ENCODE data around the gene RTN4. TPM values are rescaled to one million over a fixed set of nuclear protein-coding genes. Genes with fewer than 3 reads are reported as not detected.
"Not testable (repeated sequence)": the region's sequence is repeated elsewhere in the genome, so short reads cannot be mapped to it uniquely, and the experiment has no call there.

RTN4 gene
- total RNA-seq, 1 donor = 355 TPM

DNA sequence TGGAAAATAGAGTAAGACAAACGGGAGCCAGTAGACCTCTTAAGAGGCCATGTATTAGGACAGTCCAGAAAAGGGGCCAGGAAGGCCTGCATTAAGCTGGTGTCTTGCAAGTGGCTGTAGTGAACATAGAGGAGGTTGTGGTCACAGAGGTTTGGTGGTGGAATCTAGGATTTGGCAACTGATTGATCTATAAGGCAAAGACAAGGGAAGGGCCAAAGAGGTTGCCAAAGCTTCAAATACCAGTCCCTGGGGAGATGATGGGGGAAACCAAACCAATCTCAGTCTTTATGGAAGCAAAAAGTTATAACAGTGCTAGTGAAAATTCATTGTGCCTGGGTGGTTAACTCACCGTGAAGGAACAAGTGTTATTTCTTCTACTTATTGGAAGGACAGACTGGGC, 28.7 kb upstream of the RTN4 start:
- Histone ChIP-seq H3K36me3 (ENCODE audit: insufficient read depth, low read length) (no peaks in the 10 kb centered on the region), H3K27ac (ENCODE audit: low read depth, low read length) (no peak overlapping the region), H3K79me2 (ENCODE audit: insufficient read depth, low read length) (no peaks in the 10 kb centered on the region), H3K9me3 (ENCODE audit: low read depth, low read length) (no peaks in the 10 kb centered on the region), H3K4me1 (ENCODE audit: insufficient read depth, low read length) (peaks cover 2% of the 10 kb centered on the region), H3K4me3 (ENCODE audit: insufficient read depth, low read length) (no peak overlapping the region), H3K27me3 (ENCODE audit: insufficient read depth, low read length) (no peaks in the 10 kb centered on the region), H3K4me2 (ENCODE audit: insufficient read depth, low read length) (no peak overlapping the region), H2AFZ (ENCODE audit: low read length) (no peak overlapping the region), H4K20me1 (ENCODE audit: insufficient read depth, low read length) (no peaks in the 10 kb centered on the region)
- DNase-seq (ENCODE audit: insufficient read length, low spot score, missing footprints) = peak; percentile 37
- TF ChIP-seq, protein P1, sequence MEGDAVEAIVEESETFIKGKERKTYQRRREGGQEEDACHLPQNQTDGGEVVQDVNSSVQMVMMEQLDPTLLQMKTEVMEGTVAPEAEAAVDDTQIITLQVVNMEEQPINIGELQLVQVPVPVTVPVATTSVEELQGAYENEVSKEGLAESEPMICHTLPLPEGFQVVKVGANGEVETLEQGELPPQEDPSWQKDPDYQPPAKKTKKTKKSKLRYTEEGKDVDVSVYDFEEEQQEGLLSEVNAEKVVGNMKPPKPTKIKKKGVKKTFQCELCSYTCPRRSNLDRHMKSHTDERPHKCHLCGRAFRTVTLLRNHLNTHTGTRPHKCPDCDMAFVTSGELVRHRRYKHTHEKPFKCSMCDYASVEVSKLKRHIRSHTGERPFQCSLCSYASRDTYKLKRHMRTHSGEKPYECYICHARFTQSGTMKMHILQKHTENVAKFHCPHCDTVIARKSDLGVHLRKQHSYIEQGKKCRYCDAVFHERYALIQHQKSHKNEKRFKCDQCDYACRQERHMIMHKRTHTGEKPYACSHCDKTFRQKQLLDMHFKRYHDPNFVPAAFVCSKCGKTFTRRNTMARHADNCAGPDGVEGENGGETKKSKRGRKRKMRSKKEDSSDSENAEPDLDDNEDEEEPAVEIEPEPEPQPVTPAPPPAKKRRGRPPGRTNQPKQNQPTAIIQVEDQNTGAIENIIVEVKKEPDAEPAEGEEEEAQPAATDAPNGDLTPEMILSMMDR (IDR thresholded peaks at IDR 0.05; ENCODE audit: extremely low read depth, low read depth, low read length) = no peak

DNA sequence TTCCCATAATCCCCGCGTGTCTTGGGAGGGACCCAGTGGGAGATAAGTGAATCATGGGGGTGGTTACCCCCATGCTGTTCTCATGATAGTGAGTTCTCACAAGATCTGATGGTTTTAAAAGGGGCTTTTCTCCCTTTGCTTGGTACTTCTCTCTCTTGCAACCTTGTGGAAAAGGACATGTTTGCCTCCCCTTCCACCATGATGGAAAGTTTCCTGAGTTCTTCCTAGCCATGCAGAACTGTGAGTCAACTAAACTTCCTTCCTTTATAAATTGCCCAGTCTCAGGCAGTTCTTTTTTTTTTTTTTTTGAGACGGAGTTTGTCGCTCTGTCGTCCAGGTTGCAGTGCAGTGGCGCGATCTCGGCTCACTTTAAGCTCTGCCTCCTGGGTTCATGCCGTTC, 26.5 kb upstream of the RTN4 start:
- Histone ChIP-seq H4K20me1 (ENCODE audit: insufficient read depth, low read length) (no peaks in the 10 kb centered on the region), H3K79me2 (ENCODE audit: insufficient read depth, low read length) (no peaks in the 10 kb centered on the region), H3K4me1 (ENCODE audit: insufficient read depth, low read length) (peaks cover 17% of the 10 kb centered on the region), H3K36me3 (ENCODE audit: insufficient read depth, low read length) (no peaks in the 10 kb centered on the region), H3K27ac (ENCODE audit: low read depth, low read length) (no peak overlapping the region), H3K9me3 (ENCODE audit: low read depth, low read length) (no peaks in the 10 kb centered on the region), H2AFZ (ENCODE audit: low read length) (no peak overlapping the region), H3K27me3 (ENCODE audit: insufficient read depth, low read length) (no peaks in the 10 kb centered on the region), H3K4me2 (ENCODE audit: insufficient read depth, low read length) (no peak overlapping the region), H3K4me3 (ENCODE audit: insufficient read depth, low read length) (no peak overlapping the region)
- TF ChIP-seq, protein P1 (IDR thresholded peaks at IDR 0.05; ENCODE audit: extremely low read depth, low read depth, low read length) = no peak
- no peak for DNase-seq (ENCODE audit: insufficient read length, low spot score, missing footprints)

DNA sequence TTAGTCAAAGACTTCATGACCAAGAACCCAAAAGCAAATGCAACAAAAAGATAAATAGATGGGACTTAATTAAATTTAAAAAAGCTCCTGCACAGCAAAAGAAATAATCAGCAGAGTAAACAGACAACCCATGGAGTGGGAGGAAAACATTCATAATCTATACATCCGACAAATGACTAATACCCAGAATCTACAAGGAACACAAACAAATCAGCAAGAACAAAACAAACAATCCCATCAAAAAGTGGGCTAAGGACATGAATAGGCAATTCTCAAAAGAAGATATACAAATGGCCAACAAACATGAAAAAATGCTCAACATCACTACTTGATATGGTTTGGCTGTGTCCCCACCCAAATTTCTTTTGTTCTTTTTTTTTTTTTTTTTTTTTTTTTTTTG, 25.8 kb upstream of the RTN4 start:
- not testable (repeated sequence) for H3K36me3 ChIP-seq (ENCODE audit: insufficient read depth, low read length); DNase-seq (ENCODE audit: insufficient read length, low spot score, missing footprints); H3K27me3 ChIP-seq (ENCODE audit: insufficient read depth, low read length); H3K4me2 ChIP-seq (ENCODE audit: insufficient read depth, low read length); H3K79me2 ChIP-seq (ENCODE audit: insufficient read depth, low read length); H3K4me3 ChIP-seq (ENCODE audit: insufficient read depth, low read length); H2AFZ ChIP-seq (ENCODE audit: low read length); H3K27ac ChIP-seq (ENCODE audit: low read depth, low read length); H4K20me1 ChIP-seq (ENCODE audit: insufficient read depth, low read length); H3K9me3 ChIP-seq (ENCODE audit: low read depth, low read length)
- H3K4me1 ChIP-seq (ENCODE audit: insufficient read depth, low read length) = peaks cover 17% of the 10 kb centered on the region

DNA sequence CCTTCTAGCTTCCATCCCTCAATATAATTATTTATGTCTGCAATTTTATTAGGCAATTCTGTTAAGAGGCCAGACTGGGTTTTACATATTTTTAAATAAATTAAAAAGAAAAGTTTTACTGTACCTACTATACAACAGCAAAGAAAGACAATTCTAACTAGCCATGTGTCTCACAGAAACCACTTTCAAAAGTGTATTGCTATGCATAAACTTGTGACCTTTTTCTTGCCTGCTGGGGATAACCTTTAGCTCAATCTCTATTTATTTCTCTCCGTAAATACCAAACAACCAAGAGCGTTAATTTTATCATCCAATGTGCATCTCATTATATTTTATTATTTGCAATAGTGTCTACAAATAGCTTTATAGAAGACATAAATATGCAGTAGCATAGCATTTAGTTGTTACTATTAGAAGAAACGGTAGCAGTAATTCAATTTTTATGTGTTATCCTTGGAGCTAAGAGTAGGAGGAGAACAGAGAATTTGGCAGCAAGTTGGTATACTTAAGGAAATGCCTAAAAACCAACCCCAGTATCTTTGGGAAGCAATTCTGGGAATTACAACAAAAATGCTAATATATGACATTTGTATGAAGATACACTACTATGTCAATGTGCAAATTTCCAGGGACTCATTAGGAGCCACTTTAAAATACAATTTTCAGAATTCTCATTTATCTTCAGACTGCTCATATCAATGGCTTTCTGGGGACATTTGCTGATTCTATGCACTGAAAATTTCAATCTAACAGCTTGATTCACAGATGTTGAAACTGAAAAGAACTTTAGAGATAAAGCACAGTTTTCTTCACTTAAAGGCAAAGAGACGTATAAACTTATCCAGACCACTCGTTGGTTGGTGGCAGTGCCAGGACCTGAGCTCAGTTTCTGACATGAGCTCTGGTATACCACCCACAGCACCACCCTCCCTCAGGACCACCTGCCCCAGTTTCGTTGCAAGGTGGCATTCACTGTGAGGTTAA, 23.0 kb upstream of the RTN4 start:
- TF ChIP-seq, protein P1 (IDR thresholded peaks at IDR 0.05; ENCODE audit: extremely low read depth, low read depth, low read length) = no peak
- H3K4me2 ChIP-seq (ENCODE audit: insufficient read depth, low read length) = peak overlapping the region; percentile 44
- H4K20me1 ChIP-seq (ENCODE audit: insufficient read depth, low read length) = no peaks in the 10 kb centered on the region
- no peaks in the 10 kb centered on the region for H3K9me3 ChIP-seq (ENCODE audit: low read depth, low read length)
- no peaks in the 10 kb centered on the region for H3K27me3 ChIP-seq (ENCODE audit: insufficient read depth, low read length)
- no peak overlapping the region for H3K27ac ChIP-seq (ENCODE audit: low read depth, low read length)
- H2AFZ ChIP-seq (ENCODE audit: low read length) = no peak overlapping the region
- peaks cover 17% of the 10 kb centered on the region for H3K4me1 ChIP-seq (ENCODE audit: insufficient read depth, low read length)
- H3K36me3 ChIP-seq (ENCODE audit: insufficient read depth, low read length) = no peaks in the 10 kb centered on the region
- no peaks in the 10 kb centered on the region for H3K79me2 ChIP-seq (ENCODE audit: insufficient read depth, low read length)
- peak; percentile 65 for DNase-seq (ENCODE audit: insufficient read length, low spot score, missing footprints)
- no peak overlapping the region for H3K4me3 ChIP-seq (ENCODE audit: insufficient read depth, low read length)

Data from osteoblast (primary cell).